K562 (cell line): ENCODE measurements around the gene KCNK18. TPM values are rescaled to one million over a fixed set of nuclear protein-coding genes. Genes with fewer than 3 reads are reported as not detected.

Experiments used
- ETV6 ChIP-seq, 3 experiments: fragments of 150-350 bp in 1 of 3; sonication (generic) in 1 of 3; formaldehyde crosslinking in 1 of 3; IDR thresholded peaks; 2 replicates each; pipeline versions ENCODE4 v1.6.1 to v1.8.0; 2014 to 2022; ENCODE audit warnings: borderline replicate concordance in 2 of 3, low read depth in 2 of 3, antibody characterized with exemption in 1 of 3, low read length in 1 of 3, mild to moderate bottlenecking in 1 of 3, missing genetic modification reagents in 1 of 3
- GABPA ChIP-seq: fragments of 200-800 bp; sonication (Bioruptor generic); conservative IDR thresholded peaks from 2 replicates; pipeline ENCODE4 v1.6.1; 2016; ENCODE audit warnings: low read depth, missing genetic modification characterization, missing compliant biosample characterization
- polyA plus RNA-seq, 8 experiments: library from polyadenylated mRNA; depleted of rRNA in 4 of 8; stranded (reverse) in 5 of 8; unstranded in 3 of 8; fragments of >200 nt; fragmentation: Nextera tagmentation in 2 of 8; fragmentation: Illumina TruSeq in 1 of 8; extraction: Ambion mirVana in 2 of 8; extraction: Trizol in 1 of 8; gene quantifications; 2 replicates each; pipeline versions ENCODE4 v1.2.1 to v1.2.3, GENCODE V29; 2011 to 2014; ENCODE audit warnings: inconsistent platforms in 1 of 8, missing spikeins in 1 of 8
- total RNA-seq, 7 experiments: library from RNA; depleted of rRNA in 6 of 7; stranded (reverse); fragments of >200 nt in 6 of 7; fragmentation: Illumina TruSeq in 2 of 7; extraction: Trizol in 2 of 7; gene quantifications; 2 replicates each; pipeline versions ENCODE4 v1.2.1 to v1.2.3, GENCODE V29; 2011 to 2021; ENCODE audit warnings: low replicate concordance in 1 of 7
- TF ChIP-seq, protein P1 (sequence below), 2 experiments: fragments of 450-650 bp; formaldehyde crosslinking in 1 of 2; IDR thresholded peaks; 2 replicates each; pipeline versions ENCODE4 v1.4.0 to v1.6.1; 2014 to 2020; ENCODE audit warnings: mild to moderate bottlenecking in 2 of 2, borderline replicate concordance in 1 of 2, low read depth in 1 of 2

KCNK18 gene
- total and polyA plus RNA-seq, 9 of the 15 experiments (the other 6 are each of a cell fraction or from before 2014, with no cell fraction given): not detected

DNA sequence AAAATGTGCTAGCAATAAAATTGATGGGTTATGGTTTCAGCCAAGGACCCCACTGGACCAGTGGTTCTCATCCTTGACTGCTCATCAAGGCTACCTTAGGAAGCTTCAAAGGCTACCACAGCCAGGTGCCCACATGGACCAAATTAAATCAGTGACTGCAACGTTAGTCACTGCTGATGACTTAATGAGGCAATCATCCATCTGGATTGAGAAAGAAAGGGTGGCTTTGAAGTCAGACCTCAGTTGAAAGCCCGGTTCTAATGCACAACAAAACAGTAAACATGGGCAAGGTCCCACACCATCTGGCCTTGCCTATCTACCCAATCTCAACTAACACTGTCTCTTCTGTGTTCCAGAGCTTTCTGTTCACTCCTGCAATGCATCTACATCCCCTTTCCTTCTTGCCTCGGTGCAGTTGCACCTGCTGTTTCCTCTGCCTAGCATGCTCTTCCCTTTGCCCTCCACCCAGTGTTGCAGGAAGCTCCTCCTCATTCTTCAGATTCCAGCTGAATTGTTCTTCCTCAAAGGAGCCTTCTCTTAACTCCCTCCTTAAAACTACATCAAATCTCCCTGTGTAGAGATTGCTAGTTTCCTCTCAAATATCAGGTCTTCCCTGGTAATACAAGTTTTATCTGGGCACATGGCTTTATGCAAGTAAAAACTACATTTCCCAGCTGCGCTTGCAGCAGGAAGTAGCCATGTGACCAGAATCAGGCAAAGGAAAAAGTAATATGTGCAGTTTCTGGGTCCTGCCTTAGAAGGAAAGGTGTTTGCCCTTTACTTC is 10.3 kb upstream of the KCNK18 start (continued):
- TF ChIP-seq, protein P1, sequence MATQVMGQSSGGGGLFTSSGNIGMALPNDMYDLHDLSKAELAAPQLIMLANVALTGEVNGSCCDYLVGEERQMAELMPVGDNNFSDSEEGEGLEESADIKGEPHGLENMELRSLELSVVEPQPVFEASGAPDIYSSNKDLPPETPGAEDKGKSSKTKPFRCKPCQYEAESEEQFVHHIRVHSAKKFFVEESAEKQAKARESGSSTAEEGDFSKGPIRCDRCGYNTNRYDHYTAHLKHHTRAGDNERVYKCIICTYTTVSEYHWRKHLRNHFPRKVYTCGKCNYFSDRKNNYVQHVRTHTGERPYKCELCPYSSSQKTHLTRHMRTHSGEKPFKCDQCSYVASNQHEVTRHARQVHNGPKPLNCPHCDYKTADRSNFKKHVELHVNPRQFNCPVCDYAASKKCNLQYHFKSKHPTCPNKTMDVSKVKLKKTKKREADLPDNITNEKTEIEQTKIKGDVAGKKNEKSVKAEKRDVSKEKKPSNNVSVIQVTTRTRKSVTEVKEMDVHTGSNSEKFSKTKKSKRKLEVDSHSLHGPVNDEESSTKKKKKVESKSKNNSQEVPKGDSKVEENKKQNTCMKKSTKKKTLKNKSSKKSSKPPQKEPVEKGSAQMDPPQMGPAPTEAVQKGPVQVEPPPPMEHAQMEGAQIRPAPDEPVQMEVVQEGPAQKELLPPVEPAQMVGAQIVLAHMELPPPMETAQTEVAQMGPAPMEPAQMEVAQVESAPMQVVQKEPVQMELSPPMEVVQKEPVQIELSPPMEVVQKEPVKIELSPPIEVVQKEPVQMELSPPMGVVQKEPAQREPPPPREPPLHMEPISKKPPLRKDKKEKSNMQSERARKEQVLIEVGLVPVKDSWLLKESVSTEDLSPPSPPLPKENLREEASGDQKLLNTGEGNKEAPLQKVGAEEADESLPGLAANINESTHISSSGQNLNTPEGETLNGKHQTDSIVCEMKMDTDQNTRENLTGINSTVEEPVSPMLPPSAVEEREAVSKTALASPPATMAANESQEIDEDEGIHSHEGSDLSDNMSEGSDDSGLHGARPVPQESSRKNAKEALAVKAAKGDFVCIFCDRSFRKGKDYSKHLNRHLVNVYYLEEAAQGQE (IDR thresholded peaks at IDR 0.05; ENCODE audit: borderline replicate concordance): 0 out of 2 replicates have a peak, but pooled peaks have one; percentile 7
- TF ChIP-seq, protein P1 (CRISPR knock-in tag; IDR thresholded peaks at IDR 0.05; ENCODE audit: low read depth): no peak
- TF ChIP-seq GABPA: peak; percentile 50
- TF ChIP-seq ETV6 (IDR thresholded peaks at IDR 0.05; ENCODE audit: borderline replicate concordance in 1 of 2, low read depth in 2 of 2, low read length in 1 of 2): peak in 1 of 2 experiments; percentile 56; a peak in 2 of 4 replicates
- no peak for TF ChIP-seq ETV6 (CRISPR knock-in tag; IDR thresholded peaks at IDR 0.05; ENCODE audit: borderline replicate concordance)
